AG04449 (cell line): Measurements from ENCODE around the gene SMIM27.
A peak's percentile ranks its signal among the peaks of the same experiment; 100 is the strongest.

Experiments
- CTCF ChIA-PET: fragments of 350-600 bp; formaldehyde crosslinking; extraction: SDS; loops from one replicate; lab custom pipeline; 2021; ENCODE audit warnings: antibody characterized with exemption; lab: Yijun Ruan, JAX
- POLR2A ChIA-PET: fragments of 400-600, 350-600 bp; formaldehyde crosslinking; extraction: SDS; loops from one replicate; lab custom pipeline; 2020; ENCODE audit warnings: antibody characterized with exemption, inconsistent platforms; lab: Yijun Ruan, JAX
- DNase-seq: peaks from one replicate; pipeline ENCODE4 v3.0.0-alpha.2; 2010; ENCODE audit warnings: low read depth, low spot score
- H3K4me3 ChIP-seq: 2 replicates; pipeline ENCODE4 v1.5.1; 2011; ENCODE audit warnings: low read depth, mild to moderate bottlenecking, control low read depth, low read length
- TF ChIP-seq, protein P1 (sequence below): IDR thresholded peaks from one replicate; pipeline ENCODE4 v1.5.1; 2011; ENCODE audit warnings: mild to moderate bottlenecking, moderate library complexity, low read length, control low read depth, inconsistent platforms; ENCODE audit not compliant: insufficient read depth; ENCODE audit errors: missing control alignments

Gene SMIM27

DNA sequence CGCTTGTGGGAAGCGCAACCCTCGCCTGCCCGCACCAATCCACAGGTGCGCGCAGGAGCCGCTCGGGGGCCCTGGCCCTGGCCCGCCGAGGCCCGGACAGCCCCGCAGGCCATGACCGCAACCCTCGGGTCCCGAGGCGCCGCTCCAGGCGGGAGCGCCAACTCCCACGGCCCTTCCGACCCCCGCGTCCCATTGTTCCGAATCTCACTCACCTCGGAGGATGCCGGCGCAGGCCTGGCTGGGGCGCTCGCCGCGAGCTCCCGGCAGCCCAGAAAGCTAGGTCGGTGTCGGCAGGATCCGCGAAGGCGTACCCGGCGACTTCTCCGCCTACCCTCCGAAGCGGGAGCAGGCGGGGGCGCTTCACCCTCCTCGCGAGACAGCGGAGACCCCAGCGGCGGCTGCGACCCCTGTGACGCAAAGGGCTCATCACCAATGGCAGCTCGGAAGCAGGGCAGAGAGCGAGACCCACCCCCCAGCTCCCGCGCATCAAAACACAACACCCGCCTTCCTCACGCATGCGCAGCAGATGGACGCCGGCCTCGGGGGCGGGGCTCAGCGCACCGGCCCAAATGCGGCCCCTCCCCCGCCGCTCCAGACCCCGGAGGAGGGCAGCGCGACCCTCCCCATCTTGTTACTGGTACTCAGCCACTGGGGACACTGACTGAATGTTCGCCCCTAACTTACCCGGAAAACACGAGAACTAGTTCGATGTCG is 1.4 kb upstream of the SMIM27 start:
- TF ChIP-seq, protein P1, sequence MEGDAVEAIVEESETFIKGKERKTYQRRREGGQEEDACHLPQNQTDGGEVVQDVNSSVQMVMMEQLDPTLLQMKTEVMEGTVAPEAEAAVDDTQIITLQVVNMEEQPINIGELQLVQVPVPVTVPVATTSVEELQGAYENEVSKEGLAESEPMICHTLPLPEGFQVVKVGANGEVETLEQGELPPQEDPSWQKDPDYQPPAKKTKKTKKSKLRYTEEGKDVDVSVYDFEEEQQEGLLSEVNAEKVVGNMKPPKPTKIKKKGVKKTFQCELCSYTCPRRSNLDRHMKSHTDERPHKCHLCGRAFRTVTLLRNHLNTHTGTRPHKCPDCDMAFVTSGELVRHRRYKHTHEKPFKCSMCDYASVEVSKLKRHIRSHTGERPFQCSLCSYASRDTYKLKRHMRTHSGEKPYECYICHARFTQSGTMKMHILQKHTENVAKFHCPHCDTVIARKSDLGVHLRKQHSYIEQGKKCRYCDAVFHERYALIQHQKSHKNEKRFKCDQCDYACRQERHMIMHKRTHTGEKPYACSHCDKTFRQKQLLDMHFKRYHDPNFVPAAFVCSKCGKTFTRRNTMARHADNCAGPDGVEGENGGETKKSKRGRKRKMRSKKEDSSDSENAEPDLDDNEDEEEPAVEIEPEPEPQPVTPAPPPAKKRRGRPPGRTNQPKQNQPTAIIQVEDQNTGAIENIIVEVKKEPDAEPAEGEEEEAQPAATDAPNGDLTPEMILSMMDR: peak; percentile 4
- DNase-seq: peak; percentile 45
- CTCF ChIA-PET: interaction anchor here (0.7 to 9.9 kb wide), 13 partner anchors 10 to 172 kb away, joined by 3 to 94 read pairs (median 6); partner anchors contain the start of genes ACO1 and RIGI
- POLR2A ChIA-PET: interaction anchor here (0.6 to 2.5 kb wide), 4 partner anchors 15 to 166 kb away, joined by 3 to 9 read pairs (median 4); partner anchors contain the start of gene ACO1
- peak overlapping the region; percentile 82 for H3K4me3 ChIP-seq

DNA sequence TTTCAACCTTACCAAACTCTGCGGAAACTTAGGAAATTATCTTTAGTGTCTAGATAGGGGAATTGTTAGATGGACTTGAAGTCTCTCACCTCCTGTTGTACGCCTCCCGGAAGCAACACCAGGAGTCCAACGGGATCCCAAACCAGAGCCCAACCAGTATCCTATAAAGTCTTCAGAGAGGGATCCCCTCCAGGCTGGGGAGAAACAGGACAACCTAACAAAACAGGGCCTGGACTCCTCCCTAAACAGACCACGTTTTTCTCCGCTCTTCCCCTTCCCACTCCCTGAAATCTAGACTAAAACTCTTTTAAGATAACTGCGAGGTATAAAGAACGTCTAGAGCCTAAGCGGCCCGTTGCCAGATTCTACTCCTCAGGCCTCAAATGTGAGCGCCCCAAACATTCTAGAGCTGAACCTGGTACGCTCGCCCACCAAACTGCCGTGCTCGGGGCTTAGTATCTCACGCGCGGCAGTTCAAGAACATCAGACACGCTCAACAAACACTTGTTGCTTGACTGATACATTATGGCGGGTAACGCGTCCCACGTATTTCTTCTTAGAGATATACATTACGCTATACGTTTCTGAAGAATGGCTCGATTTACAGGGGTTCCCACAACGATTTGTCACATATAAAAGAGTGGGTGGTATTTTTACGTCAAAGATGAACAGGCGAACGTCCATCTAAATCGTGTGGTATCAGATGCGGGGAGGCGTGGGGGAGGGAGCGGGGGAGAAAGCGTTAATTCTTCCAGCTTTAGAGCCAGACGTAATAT is 663 bp upstream of the SMIM27 start:
- no peak for DNase-seq
- CTCF ChIA-PET: interaction anchor here (0.6 to 9.9 kb wide), 11 partner anchors 11 to 421 kb away, joined by 3 to 94 read pairs (median 6); partner anchors contain the start of genes ACO1 and RIGI
- POLR2A ChIA-PET: interaction anchor here (0.5 to 2.5 kb wide), 5 partner anchors 17 to 167 kb away, joined by 3 to 9 read pairs (median 4); partner anchors contain the start of genes ACO1 and RIGI
- TF ChIP-seq, protein P1: no peak
- peak overlapping the region; percentile 82 for H3K4me3 ChIP-seq

DNA sequence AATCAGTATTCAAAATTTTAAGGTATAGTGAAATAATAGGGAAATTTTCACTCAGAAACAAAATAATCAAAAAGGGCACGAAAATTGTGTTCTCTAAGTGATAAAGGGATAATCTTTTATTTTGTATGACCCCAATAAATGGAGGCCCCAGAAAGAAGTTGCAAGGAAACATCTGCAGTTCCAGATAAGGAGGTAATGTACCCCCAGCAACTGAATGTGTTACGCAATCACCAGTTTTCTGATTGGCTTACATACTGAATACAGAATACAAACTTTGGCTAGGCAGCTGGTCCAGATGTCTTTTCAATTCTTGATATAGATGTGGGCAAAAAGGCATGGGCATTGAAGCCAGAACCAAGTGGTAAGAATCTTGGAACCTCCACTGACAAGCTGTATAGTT is 2.0 kb downstream of the SMIM27 start:
- POLR2A ChIA-PET: no interaction called here

DNA sequence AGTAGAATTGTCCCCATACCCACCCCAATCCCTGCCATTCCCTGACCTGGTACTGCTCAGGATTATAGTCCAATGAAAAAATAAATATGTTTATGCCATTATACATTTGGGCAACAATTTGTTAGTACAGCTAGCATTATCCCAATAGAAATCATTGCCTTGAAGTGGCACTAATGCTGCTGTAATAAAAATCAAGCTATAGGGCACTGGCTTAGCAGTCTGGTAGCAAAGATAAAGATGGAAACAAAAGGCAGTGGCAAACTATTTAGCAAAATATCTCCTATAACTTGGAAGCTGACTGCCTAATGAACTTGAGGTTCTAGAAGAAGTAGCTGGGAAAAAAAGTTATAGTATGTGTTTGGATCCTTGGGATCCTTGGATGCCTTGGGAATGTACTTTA is 2.5 kb downstream of the SMIM27 start:
- ChIA-PET POLR2A (no interaction called here), CTCF (interaction anchor here (1.0 to 9.9 kb wide), 7 partner anchors 10 to 176 kb away, joined by 3 to 94 read pairs (median 6); partner anchors contain the start of gene NDUFB6)
- no peak overlapping the region for H3K4me3 ChIP-seq
- DNase-seq: no peak
- TF ChIP-seq, protein P1: no peak

More for the DNA sequence above, 2.0 kb downstream of the SMIM27 start:
- CTCF ChIA-PET: interaction anchor here (1.0 to 9.9 kb wide), 7 partner anchors 11 to 176 kb away, joined by 3 to 94 read pairs (median 6); partner anchors contain the start of gene NDUFB6
- TF ChIP-seq, protein P1: no peak
- H3K4me3 ChIP-seq: no peak overlapping the region
- DNase-seq: no peak

DNA sequence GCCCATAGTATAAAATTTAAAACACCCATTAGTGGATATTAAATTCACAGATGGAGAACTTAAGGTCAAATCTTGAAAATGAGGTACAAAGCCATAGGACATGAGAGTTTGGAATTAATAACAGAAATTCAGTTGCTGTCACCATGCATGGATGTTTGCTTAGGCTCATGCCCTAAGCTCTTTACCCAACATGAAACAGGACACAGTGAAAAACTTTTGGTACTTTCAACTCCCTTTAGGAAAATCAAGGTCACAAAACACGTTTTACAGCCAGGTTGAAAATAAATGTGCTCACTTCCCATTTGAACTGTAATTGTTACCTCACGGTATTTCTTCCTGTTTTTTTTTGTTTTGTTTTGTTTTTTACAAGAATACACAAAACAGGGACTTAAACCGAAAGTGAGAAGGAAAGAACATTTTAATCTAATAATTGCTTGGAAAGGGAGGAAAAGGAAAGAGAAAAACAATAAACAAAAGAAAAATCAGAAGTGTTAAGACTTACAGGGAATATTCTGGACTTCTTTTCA is 6.3 kb downstream of the SMIM27 start:
- CTCF ChIA-PET: interaction anchor here (0.5 to 2.2 kb wide), 4 partner anchors 13 to 180 kb away, joined by 3 to 12 read pairs (median 6); partner anchors contain the start of gene ACO1
- no peak overlapping the region for H3K4me3 ChIP-seq
- no peak for DNase-seq
- TF ChIP-seq, protein P1: no peak
- POLR2A ChIA-PET: no interaction called here
